ENCODE results near the gene LRRC34.

DNA sequence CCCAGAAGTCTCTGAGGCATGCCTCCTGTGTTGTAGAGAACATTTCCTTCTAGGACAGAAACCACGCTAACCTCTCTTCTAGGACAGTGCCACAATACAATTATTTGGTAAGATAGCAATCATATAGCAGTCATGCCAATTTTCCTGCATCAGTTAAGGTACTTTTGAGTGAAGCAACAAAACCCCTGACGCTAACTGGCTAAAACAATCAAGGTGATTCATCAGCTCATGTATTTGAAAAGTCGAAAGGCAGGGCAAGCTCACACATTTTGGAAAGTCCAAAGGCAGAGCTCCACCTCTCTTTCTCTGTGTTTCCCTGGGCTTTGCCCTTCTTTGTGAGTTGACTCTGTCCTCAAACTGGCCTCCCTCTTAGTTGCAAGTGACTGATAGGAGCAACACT is 58.0 kb downstream of the LRRC34 start:
- TF ChIP-seq EZH2 (IDR thresholded peaks at IDR 0.05; ENCODE audit: low read length) = no peak
- TF ChIP-seq, protein P1, sequence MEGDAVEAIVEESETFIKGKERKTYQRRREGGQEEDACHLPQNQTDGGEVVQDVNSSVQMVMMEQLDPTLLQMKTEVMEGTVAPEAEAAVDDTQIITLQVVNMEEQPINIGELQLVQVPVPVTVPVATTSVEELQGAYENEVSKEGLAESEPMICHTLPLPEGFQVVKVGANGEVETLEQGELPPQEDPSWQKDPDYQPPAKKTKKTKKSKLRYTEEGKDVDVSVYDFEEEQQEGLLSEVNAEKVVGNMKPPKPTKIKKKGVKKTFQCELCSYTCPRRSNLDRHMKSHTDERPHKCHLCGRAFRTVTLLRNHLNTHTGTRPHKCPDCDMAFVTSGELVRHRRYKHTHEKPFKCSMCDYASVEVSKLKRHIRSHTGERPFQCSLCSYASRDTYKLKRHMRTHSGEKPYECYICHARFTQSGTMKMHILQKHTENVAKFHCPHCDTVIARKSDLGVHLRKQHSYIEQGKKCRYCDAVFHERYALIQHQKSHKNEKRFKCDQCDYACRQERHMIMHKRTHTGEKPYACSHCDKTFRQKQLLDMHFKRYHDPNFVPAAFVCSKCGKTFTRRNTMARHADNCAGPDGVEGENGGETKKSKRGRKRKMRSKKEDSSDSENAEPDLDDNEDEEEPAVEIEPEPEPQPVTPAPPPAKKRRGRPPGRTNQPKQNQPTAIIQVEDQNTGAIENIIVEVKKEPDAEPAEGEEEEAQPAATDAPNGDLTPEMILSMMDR (optimal IDR thresholded peaks at IDR 0.05 in 1 of 3, IDR thresholded peaks at IDR 0.05 in 1 of 3, conservative IDR thresholded peaks at IDR 0.05 in 1 of 3; ENCODE audit: extremely low read depth in 1 of 3, insufficient read depth in 2 of 3, low read length in 3 of 3) = no peak
